GM23338 (cell line): ENCODE data around the gene CX3CL1.

Experiments used
- CREB1 ChIP-seq: fragments of 250-450 bp; sonication (Bioruptor Pico); IDR thresholded peaks from 2 replicates; pipeline ENCODE4 v1.5.0; 2020; ENCODE audit warnings: low read depth, mild to moderate bottlenecking, moderate library complexity
- CTCF ChIP-seq, 2 experiments: fragments of 200-600 bp in 1 of 2; sonication (generic) in 1 of 2; conservative IDR thresholded peaks; 2 replicates each; pipeline versions ENCODE4 v1.5.1 to v1.6.1; 2016 to 2017; ENCODE audit warnings: antibody characterized with exemption in 2 of 2, low read depth in 2 of 2, mild to moderate bottlenecking in 2 of 2, moderate library complexity in 1 of 2
- ETS1 ChIP-seq: IDR thresholded peaks from 2 replicates; pipeline ENCODE4 v1.6.1; 2016; ENCODE audit warnings: antibody characterized with exemption
- EZH2 ChIP-seq: fragments of 200-600 bp; sonication (generic); IDR thresholded peaks from one replicate; pipeline ENCODE4 v1.8.0; 2017; ENCODE audit warnings: antibody characterized with exemption, mild to moderate bottlenecking, low read depth; ENCODE audit not compliant: unreplicated experiment
- EZH2phosphoT487 ChIP-seq: fragments of 200-600 bp; sonication (generic); IDR thresholded peaks from one replicate; pipeline ENCODE4 v1.8.1; 2018; ENCODE audit warnings: antibody characterized with exemption; ENCODE audit not compliant: unreplicated experiment
- JUNB ChIP-seq: IDR thresholded peaks from one replicate; pipeline ENCODE4 v1.6.1; 2016; ENCODE audit warnings: antibody characterized with exemption; ENCODE audit not compliant: unreplicated experiment
- POLR2AphosphoS5 ChIP-seq: IDR thresholded peaks from 2 replicates; pipeline ENCODE4 v1.6.1; 2016; ENCODE audit warnings: antibody characterized with exemption, low read depth
- REST ChIP-seq: IDR thresholded peaks from one replicate; pipeline ENCODE4 v1.6.1; 2018; ENCODE audit warnings: antibody characterized with exemption; ENCODE audit not compliant: unreplicated experiment
- STAT1 ChIP-seq: IDR thresholded peaks from one replicate; pipeline ENCODE4 v1.6.1; 2016; ENCODE audit warnings: antibody characterized with exemption; ENCODE audit not compliant: unreplicated experiment
- ZNF331 ChIP-seq: fragments of 250-450 bp; sonication (Bioruptor Pico); IDR thresholded peaks from 2 replicates; pipeline ENCODE4 v1.5.0; 2020; ENCODE audit warnings: low read depth, mild to moderate bottlenecking, moderate library complexity

GRCh38 chr16:57345666-57346204 lies 26.6 kb upstream of the CX3CL1 start:
- no peak for TF ChIP-seq EZH2
- TF ChIP-seq CTCF (conservative IDR thresholded peaks at IDR 0.05; ENCODE audit: low read depth in 2 of 2): no peak
- no peak for TF ChIP-seq POLR2AphosphoS5
- no peak for TF ChIP-seq REST
- TF ChIP-seq ZNF331 (CRISPR knock-in tag): no peak
- no peak for TF ChIP-seq EZH2phosphoT487
- TF ChIP-seq JUNB: no peak
- TF ChIP-seq ETS1: no peak
- TF ChIP-seq CREB1 (CRISPR knock-in tag): no peak
- no peak for TF ChIP-seq STAT1
